Activated naive CD4-positive, alpha-beta T cell treated with anti-CD3 and anti-CD28 coated beads for 36 hours (primary cell): Measurements from ENCODE around the gene VSIG10L. TPM values are rescaled to one million over a fixed set of nuclear protein-coding genes. Genes with fewer than 3 reads are reported as not detected.

ENCODE experiments used
- CTCF ChIA-PET: fragments of 350-600 bp; sonication (Branson Sonifier 250); formaldehyde crosslinking; loops from one replicate; lab custom pipeline; 2021; ENCODE audit warnings: antibody characterized with exemption; lab: Charles Lee
- DNase-seq: peaks from one replicate; pipeline ENCODE4 v3.0.0-alpha.2; 2020
- H3K27ac Mint-ChIP-seq: one replicate; pipeline ENCODE4 v1.8.0; 2021; ENCODE audit warnings: mild to moderate bottlenecking, mixed read lengths
- H3K27me3 Mint-ChIP-seq: one replicate; pipeline ENCODE4 v1.8.0; 2021; ENCODE audit warnings: low read depth, mixed read lengths
- H3K36me3 Mint-ChIP-seq: one replicate; pipeline ENCODE4 v1.8.0; 2021; ENCODE audit warnings: low read depth, mixed read lengths
- H3K4me1 Mint-ChIP-seq: one replicate; pipeline ENCODE4 v1.8.0; 2021; ENCODE audit warnings: low read depth, mixed read lengths
- H3K4me3 Mint-ChIP-seq: one replicate; pipeline ENCODE4 v1.8.0; 2021; ENCODE audit warnings: mild to moderate bottlenecking, moderate library complexity, mixed read lengths
- H3K9me3 Mint-ChIP-seq: one replicate; pipeline ENCODE4 v1.8.0; 2021; ENCODE audit warnings: mixed read lengths
- intact Hi-C: fragments of 100-400 bp; cut with micrococcal nuclease; formaldehyde crosslinking; loops from one replicate; pipeline ENCODE4 v1.15.1; 2023
- total RNA-seq, 2 experiments: library from RNA; stranded (reverse); gene quantifications; one replicate each; pipeline ENCODE4 v1.2.3, GENCODE V29; 2021

The VSIG10L gene
- total RNA-seq, 2 experiments from 2014 or later = 1.4 to 1.5 TPM

DNA sequence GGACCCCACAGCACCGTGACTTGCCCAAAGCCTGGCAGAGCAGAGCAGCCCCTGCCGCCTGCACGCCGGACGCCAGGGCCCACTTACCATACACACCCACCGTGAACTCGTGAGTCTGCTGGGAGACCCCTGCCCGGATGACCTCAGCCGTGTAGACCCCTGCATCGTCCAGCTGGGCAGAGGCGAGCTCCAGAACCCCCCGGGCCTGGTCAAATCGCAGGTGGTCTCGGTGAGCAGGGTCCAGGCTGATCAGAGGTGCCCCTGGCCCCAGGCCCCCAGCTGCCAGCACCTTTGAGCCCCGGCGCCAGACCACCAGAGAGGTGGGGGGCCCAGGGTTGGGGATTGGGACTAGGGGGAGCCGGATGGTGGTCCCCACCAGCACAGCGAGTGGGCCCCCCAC lies 873 bp downstream of the VSIG10L start:
- H3K4me3 Mint-ChIP-seq = peak overlapping the region; percentile 55
- no peak overlapping the region for H3K27ac Mint-ChIP-seq

DNA sequence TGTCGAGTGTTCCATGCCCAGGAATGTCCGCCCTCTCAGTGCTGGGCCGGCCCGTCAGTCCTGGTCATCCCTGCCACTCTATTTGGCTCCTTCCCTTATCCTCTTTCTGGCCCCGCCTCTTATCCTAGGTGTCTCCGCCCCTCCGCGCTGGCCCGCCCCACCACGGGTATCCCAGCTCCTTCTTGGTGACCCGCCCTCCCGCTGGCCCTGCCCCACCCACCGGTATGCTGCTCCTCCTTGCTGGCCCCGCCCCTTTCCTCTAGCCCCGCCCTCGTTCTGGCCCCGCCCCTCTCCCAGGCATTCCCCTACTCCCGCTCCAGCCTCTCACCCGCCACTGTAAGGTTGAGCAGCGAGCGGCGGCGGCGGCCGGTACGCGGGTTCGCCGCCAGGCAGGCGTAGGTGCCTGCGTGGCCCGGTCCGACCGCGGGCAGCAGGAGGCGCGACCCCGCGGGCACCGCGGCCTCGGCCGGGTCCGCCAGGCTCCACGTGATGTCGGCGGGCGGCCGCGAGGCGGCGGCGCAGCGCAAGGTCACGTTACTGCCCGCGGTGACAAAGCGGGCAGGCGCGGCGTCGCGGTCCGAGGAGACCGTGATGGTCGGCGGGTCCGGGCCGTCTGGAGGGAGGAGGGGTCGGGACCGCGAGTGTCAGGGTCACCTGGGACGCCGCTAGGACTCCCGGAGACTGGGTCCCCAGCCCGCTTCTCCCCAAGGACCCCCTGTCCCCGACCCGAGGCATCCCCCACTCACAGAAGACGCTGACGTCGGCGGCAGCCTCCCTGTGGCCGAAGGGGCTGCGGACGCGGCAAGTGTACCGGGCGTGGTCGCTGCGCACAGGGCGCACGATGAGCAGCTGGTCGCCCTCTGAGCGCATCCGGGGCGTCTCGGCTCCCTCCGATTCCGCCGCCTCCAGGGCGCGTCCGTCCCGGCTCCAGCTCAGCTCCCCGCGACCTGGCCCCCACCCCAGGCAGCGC lies 2.0 kb downstream of the VSIG10L start:
- Mint-ChIP-seq H3K9me3 (no peaks in the 10 kb centered on the region), H3K4me3 (peak overlapping the region; percentile 83), H3K27me3 (no peaks in the 10 kb centered on the region), H3K36me3 (peaks cover 3% of the 10 kb centered on the region), H3K27ac (peak overlapping the region; percentile 58), H3K4me1 (peaks cover 13% of the 10 kb centered on the region)
- intact Hi-C loops = loop anchor here (1.0 to 5.0 kb wide), 6 partner anchors 27 to 317 kb away; no protein-coding TSS in a partner anchor
- peak; percentile 99 for DNase-seq
- CTCF ChIA-PET = interaction anchor here (0.6 to 1.8 kb wide), 10 partner anchors 44 to 160 kb away, joined by 3 to 6 read pairs (median 4); no protein-coding TSS in a partner anchor

More for the DNA sequence above, 873 bp downstream of the VSIG10L start:
- H3K36me3 Mint-ChIP-seq = peaks cover 3% of the 10 kb centered on the region
- H3K27me3 Mint-ChIP-seq = no peaks in the 10 kb centered on the region
- intact Hi-C loops = no loop called here
- no peak for DNase-seq
- H3K9me3 Mint-ChIP-seq = no peaks in the 10 kb centered on the region
- H3K4me1 Mint-ChIP-seq = peaks cover 13% of the 10 kb centered on the region
- CTCF ChIA-PET = interaction anchor here (0.7 to 1.7 kb wide), 3 partner anchors 67 to 437 kb away, joined by 3 to 6 read pairs (median 3); no protein-coding TSS in a partner anchor

DNA sequence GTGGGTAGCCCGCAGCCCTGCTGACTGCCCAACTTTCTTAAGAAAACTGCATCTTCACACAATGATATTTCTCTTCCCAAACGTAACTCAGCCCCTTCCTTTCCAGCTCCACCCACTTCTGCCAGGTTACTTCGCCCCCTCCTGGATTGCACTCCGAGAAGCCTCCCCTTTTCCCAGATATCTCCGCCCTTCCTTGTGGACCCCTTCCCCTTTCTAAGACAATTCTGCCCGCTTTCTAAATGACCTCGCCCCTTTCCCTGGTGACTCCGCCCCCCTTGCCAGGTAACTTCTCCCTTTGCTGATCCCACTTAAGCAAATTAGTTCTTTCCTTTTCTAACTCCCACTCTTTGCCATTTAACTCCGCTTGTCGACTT lies 2.6 kb downstream of the VSIG10L start:
- CTCF ChIA-PET = interaction anchor here (0.6 to 1.8 kb wide), 10 partner anchors 44 to 159 kb away, joined by 3 to 8 read pairs (median 4); no protein-coding TSS in a partner anchor
- intact Hi-C loops = loop anchor here (1.0 to 5.0 kb wide), 6 partner anchors 28 to 318 kb away; no protein-coding TSS in a partner anchor
- Mint-ChIP-seq H3K9me3 (no peaks in the 10 kb centered on the region), H3K36me3 (no peaks in the 10 kb centered on the region), H3K27me3 (no peaks in the 10 kb centered on the region), H3K27ac (peak overlapping the region; percentile 58), H3K4me1 (peaks cover 13% of the 10 kb centered on the region), H3K4me3 (peak overlapping the region; percentile 83)
- DNase-seq = no peak

DNA sequence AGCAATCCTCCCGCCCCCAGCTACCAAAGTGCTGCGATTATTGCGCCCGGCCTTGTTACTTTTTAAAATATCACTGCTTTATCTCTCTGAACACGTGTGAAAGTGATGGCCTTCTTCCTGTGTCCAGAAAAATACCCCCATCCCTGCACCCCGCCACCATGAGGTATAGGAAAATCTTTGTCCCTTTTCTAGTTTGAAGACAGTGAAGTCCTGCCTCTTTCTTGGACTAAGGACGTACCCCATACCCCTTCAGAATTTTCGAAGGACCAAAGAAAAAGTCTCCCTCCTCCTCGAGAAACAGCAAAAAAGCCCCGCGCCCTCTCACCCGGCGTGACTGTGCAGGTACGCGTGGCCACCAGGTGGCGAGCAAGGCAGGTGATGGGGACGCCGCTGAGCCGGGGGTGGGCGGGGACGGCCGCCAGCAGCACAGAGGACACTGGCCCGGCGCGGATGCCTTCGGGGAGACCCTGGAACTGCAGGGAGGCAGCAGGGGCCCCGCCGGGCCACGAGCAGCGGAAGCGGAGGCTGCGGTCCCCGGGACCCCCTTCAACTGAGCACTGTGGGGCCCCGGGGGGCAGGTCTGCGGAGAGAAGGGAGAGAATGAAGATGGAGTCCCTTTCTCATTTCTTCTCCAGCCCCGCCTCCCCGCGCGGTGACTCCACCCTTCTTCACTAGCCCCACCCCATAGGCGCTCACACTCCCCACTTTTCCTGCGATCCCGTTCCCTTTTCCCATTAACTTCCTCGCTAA lies 3.2 kb downstream of the VSIG10L start:
- Mint-ChIP-seq H3K9me3 (no peaks in the 10 kb centered on the region), H3K36me3 (no peaks in the 10 kb centered on the region), H3K4me1 (peaks cover 13% of the 10 kb centered on the region), H3K27ac (peak overlapping the region; percentile 46), H3K4me3 (peak overlapping the region; percentile 83), H3K27me3 (no peaks in the 10 kb centered on the region)
- CTCF ChIA-PET = interaction anchor here (0.7 to 1.8 kb wide), 15 partner anchors 16 to 134 kb away, joined by 3 to 8 read pairs (median 4); no protein-coding TSS in a partner anchor
- peak; percentile 91 for DNase-seq
- intact Hi-C loops = loop anchor here (1.0 to 5.0 kb wide), 6 partner anchors 29 to 319 kb away; no protein-coding TSS in a partner anchor

DNA sequence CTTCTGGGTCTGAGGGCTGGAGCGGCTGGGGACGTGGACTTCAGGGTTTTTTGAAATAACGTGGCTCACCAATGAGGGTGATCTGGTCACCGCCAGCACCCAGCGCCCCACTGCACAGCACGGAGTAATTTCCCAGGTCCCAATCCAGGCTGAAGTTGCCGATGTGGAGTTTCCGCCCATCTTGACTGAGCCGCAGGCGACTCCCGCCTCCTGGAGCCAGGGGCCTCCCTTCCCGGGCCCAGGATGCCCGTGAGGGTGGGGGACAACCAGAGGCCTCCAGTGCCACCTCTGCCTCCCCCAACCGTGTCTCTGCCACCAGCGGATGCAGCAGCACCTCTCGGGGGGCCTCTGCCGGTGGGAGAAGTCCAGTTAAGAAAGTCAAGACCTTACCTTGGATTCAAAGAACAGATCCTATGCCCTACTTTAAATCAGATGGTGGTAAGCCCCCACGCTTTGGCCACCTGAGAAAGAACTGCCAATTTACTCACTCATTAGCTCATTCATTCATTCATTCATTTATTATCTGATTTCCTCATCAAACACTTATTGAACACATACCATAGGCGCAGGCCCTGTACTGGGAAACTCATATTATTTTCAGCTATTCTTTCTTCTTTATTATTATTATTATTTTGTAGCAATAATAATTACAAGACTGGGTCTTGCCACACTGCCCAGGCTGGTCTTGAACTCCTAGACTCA lies 3.9 kb downstream of the VSIG10L start:
- Mint-ChIP-seq H3K27me3 (no peaks in the 10 kb centered on the region), H3K27ac (no peak overlapping the region), H3K4me1 (peaks cover 13% of the 10 kb centered on the region), H3K36me3 (no peaks in the 10 kb centered on the region), H3K4me3 (peak overlapping the region; percentile 83), H3K9me3 (no peaks in the 10 kb centered on the region)
- no peak for DNase-seq
- intact Hi-C loops = loop anchor here (5.0 kb wide), 1 partner anchor 179 kb away; no protein-coding TSS in a partner anchor
- CTCF ChIA-PET = interaction anchor here (0.7 to 1.8 kb wide), 10 partner anchors 17 to 104 kb away, joined by 3 to 8 read pairs (median 4); no protein-coding TSS in a partner anchor

DNA sequence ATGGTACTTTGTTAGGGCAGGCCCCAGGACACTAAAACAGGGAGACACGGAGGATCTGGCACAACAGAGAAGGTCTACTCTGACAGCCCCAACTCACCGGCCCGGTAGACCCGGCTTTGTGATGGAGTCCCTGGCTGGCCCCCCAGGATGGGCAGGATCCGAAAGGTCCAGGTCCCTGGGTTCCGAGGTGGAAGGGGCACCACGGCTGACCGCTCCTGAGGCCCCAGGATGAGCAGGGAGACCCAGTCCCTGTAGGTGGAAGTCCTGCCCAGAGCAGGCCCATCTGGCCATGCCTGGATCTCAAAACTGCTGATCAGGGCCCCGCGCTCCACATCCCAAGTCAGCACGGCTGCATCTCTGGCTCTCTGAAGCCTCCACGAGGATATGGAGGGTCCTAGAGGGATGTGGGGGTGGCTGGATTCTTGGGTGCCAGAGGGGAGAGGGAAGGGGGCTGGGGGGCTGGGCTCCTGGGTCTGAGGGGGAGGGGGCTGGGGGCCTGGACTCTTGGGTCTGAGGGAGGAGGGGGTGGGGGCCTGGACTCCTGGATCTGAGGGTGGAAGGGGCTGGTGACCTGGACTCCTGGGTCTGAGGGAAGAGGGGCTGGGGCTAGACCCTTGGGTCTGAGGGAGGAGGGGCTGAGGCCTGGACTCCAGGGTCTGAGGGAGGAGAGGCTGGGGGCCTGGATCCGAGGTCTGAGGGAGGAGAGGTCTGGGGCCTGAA lies 4.6 kb downstream of the VSIG10L start:
- H3K27ac Mint-ChIP-seq = no peak overlapping the region
- no peaks in the 10 kb centered on the region for H3K9me3 Mint-ChIP-seq
- H3K27me3 Mint-ChIP-seq = no peaks in the 10 kb centered on the region
- peaks cover 13% of the 10 kb centered on the region for H3K4me1 Mint-ChIP-seq
- DNase-seq = no peak
- no peaks in the 10 kb centered on the region for H3K36me3 Mint-ChIP-seq
- intact Hi-C loops = loop anchor here (5.0 kb wide), 1 partner anchor 180 kb away; no protein-coding TSS in a partner anchor
- CTCF ChIA-PET = interaction anchor here (0.7 to 1.0 kb wide), 5 partner anchors 18 to 70 kb away, joined by 3 to 5 read pairs (median 5); no protein-coding TSS in a partner anchor
- H3K4me3 Mint-ChIP-seq = no peak overlapping the region

DNA sequence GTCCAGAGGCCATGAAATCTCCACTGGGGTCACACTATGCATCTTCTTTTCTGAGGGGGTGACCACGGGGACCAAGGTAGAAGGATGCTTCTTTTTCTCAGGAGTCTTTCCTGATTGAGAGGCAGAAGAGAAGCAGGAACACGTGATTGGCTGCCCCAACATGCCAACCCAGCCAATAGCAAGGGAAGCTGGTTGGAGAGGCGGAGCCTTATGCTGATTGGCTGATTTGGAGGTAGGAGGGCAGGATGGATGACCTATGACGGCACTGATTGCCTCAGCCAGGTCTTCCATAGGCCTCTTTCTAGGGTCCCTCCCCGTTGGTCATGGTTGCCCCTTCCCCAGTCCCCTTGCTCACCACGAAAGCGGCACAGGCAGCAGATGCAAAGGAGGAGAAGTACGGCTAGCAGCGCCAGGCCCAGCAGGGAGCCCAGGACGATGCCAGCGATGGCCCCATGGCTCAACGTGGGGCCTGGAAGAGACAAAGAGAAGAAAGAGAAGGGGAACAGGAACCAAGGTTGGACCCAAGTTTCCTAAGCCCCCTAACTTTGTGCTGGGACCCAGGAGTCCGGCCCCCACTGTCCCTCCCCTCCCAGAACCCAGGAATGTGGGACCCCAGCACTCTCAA lies 8.0 kb downstream of the VSIG10L start:
- CTCF ChIA-PET = interaction anchor here (0.7 kb wide), 1 partner anchor 25 kb away, joined by 3 read pairs; no protein-coding TSS in a partner anchor
- intact Hi-C loops = no loop called here

DNA sequence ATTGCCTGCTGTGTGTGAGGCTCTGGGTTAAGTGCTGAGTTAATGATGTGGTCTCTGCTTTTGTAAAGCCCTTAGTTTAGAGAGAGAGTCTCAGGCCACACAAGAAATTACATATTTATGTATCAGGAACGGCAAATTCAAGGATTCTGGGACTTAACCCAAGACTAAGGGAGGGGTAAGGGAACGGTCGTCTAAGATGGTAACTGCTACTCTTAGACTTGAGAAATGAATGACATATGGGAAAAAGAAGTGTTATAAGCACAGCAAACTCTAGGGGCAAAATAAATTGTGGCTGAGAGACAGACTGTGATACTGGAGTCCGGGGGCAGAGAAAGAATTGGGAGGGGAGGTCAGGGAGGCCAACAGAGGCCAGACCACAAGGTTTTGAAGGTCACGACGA lies 10.2 kb downstream of the VSIG10L start:
- H3K4me3 Mint-ChIP-seq = no peak overlapping the region
- DNase-seq = no peak
- peaks cover 5% of the 10 kb centered on the region for H3K4me1 Mint-ChIP-seq
- CTCF ChIA-PET = no interaction called here
- intact Hi-C loops = no loop called here
- peaks cover 1% of the 10 kb centered on the region for H3K9me3 Mint-ChIP-seq
- no peaks in the 10 kb centered on the region for H3K36me3 Mint-ChIP-seq
- H3K27me3 Mint-ChIP-seq = peaks cover 34% of the 10 kb centered on the region
- H3K27ac Mint-ChIP-seq = no peak overlapping the region

More for the DNA sequence above, 8.0 kb downstream of the VSIG10L start:
- H3K27me3 Mint-ChIP-seq = peaks cover 21% of the 10 kb centered on the region
- no peak overlapping the region for H3K27ac Mint-ChIP-seq
- no peak for DNase-seq
- peaks cover 1% of the 10 kb centered on the region for H3K9me3 Mint-ChIP-seq
- peaks cover 5% of the 10 kb centered on the region for H3K4me1 Mint-ChIP-seq
- H3K36me3 Mint-ChIP-seq = no peaks in the 10 kb centered on the region
- H3K4me3 Mint-ChIP-seq = no peak overlapping the region

DNA sequence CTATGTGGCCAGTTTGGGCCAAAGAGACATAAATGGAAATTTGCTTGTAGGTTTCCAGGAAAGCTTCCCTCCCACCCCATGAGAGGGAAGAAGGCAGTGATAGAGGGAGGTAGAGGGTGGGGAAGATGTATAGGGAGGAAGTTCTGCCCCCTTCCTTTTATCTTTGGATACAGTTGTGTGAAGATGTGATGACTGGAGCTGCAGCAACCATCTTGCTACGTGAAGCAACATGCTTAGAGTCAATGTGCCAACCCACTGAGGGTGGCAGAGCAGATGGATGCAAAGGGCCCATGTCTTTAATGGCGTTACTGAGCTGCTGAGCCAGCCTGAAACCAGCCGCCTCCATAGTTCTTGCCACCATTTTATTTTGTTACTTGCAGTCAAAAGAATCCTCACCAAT lies 10.7 kb downstream of the VSIG10L start:
- H3K27ac Mint-ChIP-seq = no peak overlapping the region
- intact Hi-C loops = no loop called here
- no peak for DNase-seq
- CTCF ChIA-PET = no interaction called here
- H3K27me3 Mint-ChIP-seq = peaks cover 39% of the 10 kb centered on the region
- no peak overlapping the region for H3K4me3 Mint-ChIP-seq
- no peaks in the 10 kb centered on the region for H3K36me3 Mint-ChIP-seq
- peaks cover 5% of the 10 kb centered on the region for H3K4me1 Mint-ChIP-seq
- peaks cover 1% of the 10 kb centered on the region for H3K9me3 Mint-ChIP-seq

DNA sequence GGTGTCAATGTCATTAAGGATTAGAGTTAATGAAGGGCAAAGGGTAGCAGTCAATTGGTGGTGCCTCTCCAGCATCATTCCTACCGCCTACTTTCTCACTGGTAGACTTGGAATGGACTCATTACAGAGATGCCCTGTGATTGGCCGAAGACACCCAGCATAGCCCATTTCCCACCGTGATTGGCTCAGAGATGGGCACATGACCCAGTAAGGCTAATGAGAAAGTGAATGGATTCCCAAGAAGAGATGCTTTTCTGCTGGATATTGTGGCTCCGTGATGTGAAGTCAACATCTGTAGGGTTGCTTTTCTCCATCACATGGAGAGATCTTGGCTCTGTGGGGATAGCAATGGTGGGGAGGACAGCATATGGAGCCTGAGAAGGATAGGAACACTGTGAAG lies 11.6 kb downstream of the VSIG10L start:
- peaks cover 1% of the 10 kb centered on the region for H3K9me3 Mint-ChIP-seq
- H3K27me3 Mint-ChIP-seq = peaks cover 47% of the 10 kb centered on the region
- H3K36me3 Mint-ChIP-seq = no peaks in the 10 kb centered on the region
- no peak overlapping the region for H3K4me3 Mint-ChIP-seq
- intact Hi-C loops = no loop called here
- no peak for DNase-seq
- H3K4me1 Mint-ChIP-seq = peaks cover 5% of the 10 kb centered on the region
- CTCF ChIA-PET = no interaction called here
- no peak overlapping the region for H3K27ac Mint-ChIP-seq
